SK-N-MC (cell line): ENCODE results near the gene GBX1.

Experiments
- EZH2 ChIP-seq: fragments of 200-600 bp; sonication (generic); IDR thresholded peaks from one replicate; pipeline ENCODE4 v1.6.1; 2017; ENCODE audit warnings: antibody characterized with exemption
- FOXP2 ChIP-seq: optimal IDR thresholded peaks from 2 replicates; pipeline ENCODE3; 2011; ENCODE audit warnings: mild to moderate bottlenecking, moderate library complexity; ENCODE audit not compliant: insufficient read depth; ENCODE audit errors: extremely low read length, control extremely low read depth
- POLR2AphosphoS5 ChIP-seq: IDR thresholded peaks from 2 replicates; pipeline ENCODE4 v1.6.1; 2012; ENCODE audit warnings: mild to moderate bottlenecking, low read depth, low read length, borderline replicate concordance

DNA sequence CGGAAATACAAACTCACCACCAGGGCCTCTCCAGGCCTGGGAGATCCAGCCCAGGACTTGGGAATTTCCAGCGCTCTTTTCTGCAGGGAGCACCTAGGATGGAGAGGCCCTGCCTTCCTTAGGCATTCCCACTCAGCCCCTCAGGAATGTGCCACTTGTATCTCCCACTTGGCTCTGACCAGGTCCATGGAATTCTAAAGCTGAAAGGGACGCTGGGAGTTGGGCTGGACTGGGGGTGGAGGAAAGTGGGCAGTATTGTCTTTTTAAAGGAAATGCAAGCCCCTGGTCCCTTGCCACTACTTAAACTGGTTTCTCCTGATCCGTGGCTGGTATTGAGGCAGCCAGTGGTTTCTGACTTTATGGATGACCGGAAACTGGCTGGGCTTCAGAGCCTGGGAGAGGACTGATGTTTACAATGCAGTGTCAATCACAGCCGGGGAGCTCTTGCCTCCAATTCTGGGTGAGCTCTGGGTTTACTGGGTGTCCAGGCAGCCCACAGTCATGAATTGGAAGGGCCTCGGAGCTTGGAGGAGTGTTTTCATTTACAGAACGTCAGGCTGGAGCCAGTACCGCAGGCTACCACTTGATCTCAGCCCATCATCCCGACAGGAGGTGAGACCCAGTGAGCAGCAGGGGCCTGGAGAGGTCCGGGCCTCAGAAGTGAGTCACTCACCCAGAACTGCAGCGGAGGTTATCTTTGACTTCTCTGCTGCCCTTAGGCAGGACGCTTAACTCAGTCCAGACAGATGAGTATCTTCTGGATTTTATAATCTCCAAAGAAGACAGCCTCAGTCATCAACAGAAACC lies 53.9 kb downstream of the GBX1 start:
- no peak for TF ChIP-seq POLR2AphosphoS5
- TF ChIP-seq EZH2: no peak
- no peak for TF ChIP-seq FOXP2
